Activated CD4-positive, alpha-beta memory T cell treated with anti-CD3 and anti-CD28 coated beads, Interleukin-2, amount 10 ng/mL, durations not matched to agents 7 days and 5 days (primary cell): ENCODE results near the gene TFCP2. TPM values are rescaled to one million over a fixed set of nuclear protein-coding genes. Genes with fewer than 3 reads are reported as not detected.
A peak's percentile ranks its signal among the peaks of the same experiment; 100 is the strongest.

ENCODE experiments used
- CTCF ChIA-PET: fragments of 350-600 bp; sonication (Branson Sonifier 250); formaldehyde crosslinking; loops from one replicate; lab custom pipeline; 2021; ENCODE audit warnings: antibody characterized with exemption, inconsistent platforms; lab: Charles Lee
- POLR2A ChIA-PET: fragments of 350-600 bp; sonication (Branson Sonifier 250); formaldehyde crosslinking; loops from one replicate; lab custom pipeline; 2021; ENCODE audit warnings: antibody characterized with exemption; lab: Charles Lee
- DNase-seq: peaks from one replicate; pipeline ENCODE4 v3.0.0-alpha.2; 2020
- H3K27ac Mint-ChIP-seq: one replicate; pipeline ENCODE4 v1.8.0; 2021; ENCODE audit warnings: mild to moderate bottlenecking, mixed read lengths
- H3K27me3 Mint-ChIP-seq: one replicate; pipeline ENCODE4 v1.8.0; 2021; ENCODE audit warnings: mixed read lengths
- H3K36me3 Mint-ChIP-seq: one replicate; pipeline ENCODE4 v1.8.0; 2021; ENCODE audit warnings: low read depth, mixed read lengths
- H3K4me1 Mint-ChIP-seq: one replicate; pipeline ENCODE4 v1.8.0; 2021; ENCODE audit warnings: mixed read lengths
- H3K4me3 Mint-ChIP-seq: one replicate; pipeline ENCODE4 v1.8.0; 2021; ENCODE audit warnings: mild to moderate bottlenecking, mixed read lengths
- H3K9me3 Mint-ChIP-seq: one replicate; pipeline ENCODE4 v1.8.0; 2021; ENCODE audit warnings: mixed read lengths
- total RNA-seq, 2 experiments: library from RNA; stranded (reverse); gene quantifications; one replicate each; pipeline ENCODE4 v1.2.3, GENCODE V29; 2021

TFCP2 gene
- total RNA-seq, 2 experiments from 2014 or later = 34.3 to 35.9 TPM

DNA sequence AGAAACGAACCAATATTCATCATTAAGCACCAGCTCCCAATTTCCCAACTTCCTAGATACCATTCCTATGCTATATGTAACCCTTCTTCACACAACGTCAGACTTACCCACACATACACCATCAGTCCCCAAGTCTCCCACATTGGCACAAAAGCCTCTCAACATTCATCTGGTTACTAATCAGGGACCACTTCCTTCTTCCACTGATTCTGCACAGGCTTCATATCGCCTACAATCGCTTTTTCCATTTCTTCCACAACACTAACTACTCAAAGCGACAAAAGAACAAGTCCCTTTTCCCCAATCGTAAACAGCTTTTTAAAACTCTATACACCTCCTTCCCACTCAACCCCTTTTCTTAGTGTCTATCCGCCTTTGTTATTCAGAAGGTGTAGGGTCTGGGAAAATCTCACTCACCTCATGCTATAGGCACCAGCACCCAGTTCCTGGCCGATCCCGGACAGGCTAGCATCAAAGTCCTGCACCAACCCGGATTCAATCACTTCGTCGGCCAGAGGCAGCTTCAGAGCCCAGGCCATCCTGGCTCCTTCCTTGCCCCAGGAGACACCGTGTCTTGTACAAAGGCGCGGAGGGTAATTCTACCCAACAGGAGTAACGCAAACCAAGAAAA lies 936 bp downstream of the TFCP2 start:
- no peak overlapping the region for H3K4me3 Mint-ChIP-seq
- DNase-seq = peak; percentile 24
- CTCF ChIA-PET = interaction anchor here (0.6 to 2.1 kb wide), 4 partner anchors 46 to 660 kb away, joined by 3 to 5 read pairs (median 4); partner anchors contain the start of gene POU6F1
- POLR2A ChIA-PET = interaction anchor here (0.7 to 2.1 kb wide), 5 partner anchors 12 to 123 kb away, joined by 3 to 9 read pairs (median 7); partner anchors contain the start of genes DAZAP2, LETMD1 and POU6F1
- peaks cover 9% of the 10 kb centered on the region for H3K36me3 Mint-ChIP-seq
- no peaks in the 10 kb centered on the region for H3K9me3 Mint-ChIP-seq
- no peaks in the 10 kb centered on the region for H3K27me3 Mint-ChIP-seq
- peaks cover 8% of the 10 kb centered on the region for H3K4me1 Mint-ChIP-seq
- no peak overlapping the region for H3K27ac Mint-ChIP-seq

DNA sequence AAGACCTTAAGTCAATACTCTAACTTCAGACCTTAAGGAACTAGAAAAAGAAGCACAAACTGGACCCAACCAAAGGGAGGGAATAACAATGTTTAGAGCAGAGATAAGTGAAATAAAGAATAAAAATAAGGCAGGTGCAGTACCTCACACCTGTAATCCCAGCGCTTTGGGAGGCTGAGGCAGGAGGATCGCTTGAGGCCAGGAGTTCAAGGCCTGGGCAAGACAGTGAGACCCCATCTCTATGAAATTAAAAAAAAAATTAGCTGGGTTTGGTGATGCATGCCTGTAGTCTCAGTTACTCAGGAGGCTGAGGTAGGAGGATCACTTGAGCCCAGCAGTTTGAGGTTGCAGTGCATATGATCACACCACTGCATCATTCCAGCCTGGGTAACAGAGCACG lies 9.1 kb downstream of the TFCP2 start:
- no peak for DNase-seq
- Mint-ChIP-seq H3K27me3 (no peaks in the 10 kb centered on the region), H3K4me3 (no peak overlapping the region), H3K27ac (no peak overlapping the region), H3K36me3 (peaks cover 39% of the 10 kb centered on the region), H3K9me3 (no peaks in the 10 kb centered on the region), H3K4me1 (peaks cover 13% of the 10 kb centered on the region)
- ChIA-PET CTCF (interaction anchor here (0.6 to 0.8 kb wide), 2 partner anchors 44 to 177 kb away, joined by 3 read pairs; no protein-coding TSS in a partner anchor), POLR2A (no interaction called here)

DNA sequence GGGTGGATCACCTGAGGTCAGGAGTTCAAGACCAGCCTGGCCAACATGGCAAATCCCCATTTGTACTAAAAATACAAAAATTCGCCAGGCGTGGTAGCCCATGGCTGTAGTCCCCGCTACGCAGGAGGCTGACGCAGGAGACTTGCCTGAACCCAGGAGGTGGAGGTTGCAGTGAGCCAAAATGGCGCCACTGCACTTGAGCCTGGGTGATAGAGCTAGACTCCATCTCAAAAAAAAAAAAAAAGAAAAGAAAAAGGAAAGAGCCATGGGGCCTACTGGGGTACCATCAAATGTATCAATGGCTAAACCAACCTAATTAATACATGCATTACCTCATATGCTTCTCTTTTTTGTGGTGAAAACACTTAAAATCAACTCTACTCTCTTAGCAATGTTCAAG lies 10.7 kb downstream of the TFCP2 start:
- peaks cover 45% of the 10 kb centered on the region for H3K36me3 Mint-ChIP-seq
- peaks cover 13% of the 10 kb centered on the region for H3K4me1 Mint-ChIP-seq
- CTCF ChIA-PET = no interaction called here
- no peaks in the 10 kb centered on the region for H3K27me3 Mint-ChIP-seq
- no peak for DNase-seq
- H3K9me3 Mint-ChIP-seq = no peaks in the 10 kb centered on the region
- H3K27ac Mint-ChIP-seq = no peak overlapping the region
- H3K4me3 Mint-ChIP-seq = no peak overlapping the region
- POLR2A ChIA-PET = no interaction called here

DNA sequence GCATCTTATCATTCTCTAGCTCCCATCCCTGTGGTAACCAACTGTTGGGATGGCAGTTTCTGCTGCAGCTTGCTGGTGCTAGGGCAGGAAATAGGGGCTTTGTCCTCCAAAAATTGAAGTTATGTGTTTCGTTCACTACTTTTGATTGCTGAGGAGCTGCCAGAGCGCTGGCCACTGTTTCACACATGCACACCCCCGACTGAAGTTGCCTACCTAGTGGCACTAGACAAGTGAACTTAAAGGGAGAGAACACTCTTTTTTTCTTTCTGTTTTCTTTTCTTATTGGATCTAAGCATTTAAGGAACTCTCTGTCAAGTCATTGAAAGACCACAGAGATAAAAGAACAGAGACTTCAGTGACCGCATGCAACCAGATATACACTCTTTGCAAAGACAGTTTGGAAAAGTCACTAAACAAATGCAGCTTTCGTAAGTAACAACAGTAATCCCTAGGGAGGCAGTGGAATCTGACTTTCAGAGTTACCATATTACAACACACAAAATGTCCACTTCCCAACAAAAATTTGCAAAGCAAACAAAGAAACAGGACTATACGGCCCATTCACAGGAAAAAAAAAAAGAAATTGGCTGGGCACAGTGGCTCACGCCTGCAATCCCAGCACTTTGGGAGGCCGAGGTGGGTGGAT lies 12.0 kb downstream of the TFCP2 start:
- Mint-ChIP-seq H3K27me3 (no peaks in the 10 kb centered on the region), H3K9me3 (no peaks in the 10 kb centered on the region), H3K4me1 (peaks cover 11% of the 10 kb centered on the region), H3K36me3 (peaks cover 48% of the 10 kb centered on the region), H3K27ac (no peak overlapping the region), H3K4me3 (no peak overlapping the region)
- ChIA-PET CTCF (no interaction called here), POLR2A (interaction anchor here (0.6 to 1.0 kb wide), 2 partner anchors 79 to 1865 kb away, joined by 3 to 4 read pairs; no protein-coding TSS in a partner anchor)
- no peak for DNase-seq

DNA sequence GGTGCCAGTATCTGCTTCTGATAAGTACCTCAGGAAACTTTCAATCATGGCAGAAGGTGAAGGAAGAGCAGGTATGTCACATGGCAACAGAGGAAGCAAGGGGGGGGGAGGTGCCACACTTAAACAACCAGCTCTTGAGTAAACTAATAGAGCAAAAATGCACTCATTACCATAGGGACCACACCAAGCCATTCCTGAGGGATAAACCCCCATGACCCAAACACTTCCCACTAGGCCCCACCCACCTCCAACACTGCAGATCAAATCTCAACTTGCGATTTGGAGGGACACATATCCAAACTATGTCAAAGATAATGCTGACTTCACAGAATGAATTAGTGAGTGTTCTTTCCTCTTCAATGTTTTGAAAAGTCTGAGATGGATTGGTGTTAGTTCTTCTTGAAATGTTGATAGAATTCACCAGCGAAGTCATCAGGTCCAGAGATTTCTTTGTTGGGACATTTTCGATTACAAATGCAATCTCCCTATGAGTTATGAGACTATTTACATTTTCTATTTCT lies 16.6 kb downstream of the TFCP2 start:
- DNase-seq = no peak
- H3K27ac Mint-ChIP-seq = no peak overlapping the region
- H3K27me3 Mint-ChIP-seq = no peaks in the 10 kb centered on the region
- H3K4me1 Mint-ChIP-seq = peaks cover 4% of the 10 kb centered on the region
- ChIA-PET CTCF (no interaction called here), POLR2A (no interaction called here)
- no peak overlapping the region for H3K4me3 Mint-ChIP-seq
- H3K36me3 Mint-ChIP-seq = peaks cover 31% of the 10 kb centered on the region
- no peaks in the 10 kb centered on the region for H3K9me3 Mint-ChIP-seq

DNA sequence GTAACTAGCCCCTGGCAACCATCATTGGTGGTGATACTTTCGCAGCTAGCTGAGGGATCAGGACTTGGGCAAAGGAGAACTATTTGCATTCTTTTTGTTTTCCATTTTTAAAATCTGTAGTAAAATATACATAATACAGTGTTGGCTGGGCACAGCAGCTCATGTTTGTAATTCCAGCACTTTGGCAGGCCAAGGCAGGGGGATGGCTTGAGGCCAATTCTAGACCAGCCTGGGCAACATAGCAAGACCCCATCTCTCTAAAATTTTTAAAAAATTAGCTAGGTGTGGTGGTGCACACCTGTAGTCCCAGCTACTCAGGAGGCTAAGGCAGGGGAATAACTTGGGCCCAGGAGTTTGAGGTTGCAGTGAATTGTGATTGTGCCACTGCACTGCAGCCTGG lies 20.0 kb downstream of the TFCP2 start:
- Mint-ChIP-seq H3K36me3 (peaks cover 13% of the 10 kb centered on the region), H3K4me1 (peaks cover 2% of the 10 kb centered on the region), H3K9me3 (no peaks in the 10 kb centered on the region), H3K27me3 (no peaks in the 10 kb centered on the region), H3K4me3 (no peak overlapping the region), H3K27ac (no peak overlapping the region)
- CTCF ChIA-PET = no interaction called here
- DNase-seq = no peak
- POLR2A ChIA-PET = no interaction called here

DNA sequence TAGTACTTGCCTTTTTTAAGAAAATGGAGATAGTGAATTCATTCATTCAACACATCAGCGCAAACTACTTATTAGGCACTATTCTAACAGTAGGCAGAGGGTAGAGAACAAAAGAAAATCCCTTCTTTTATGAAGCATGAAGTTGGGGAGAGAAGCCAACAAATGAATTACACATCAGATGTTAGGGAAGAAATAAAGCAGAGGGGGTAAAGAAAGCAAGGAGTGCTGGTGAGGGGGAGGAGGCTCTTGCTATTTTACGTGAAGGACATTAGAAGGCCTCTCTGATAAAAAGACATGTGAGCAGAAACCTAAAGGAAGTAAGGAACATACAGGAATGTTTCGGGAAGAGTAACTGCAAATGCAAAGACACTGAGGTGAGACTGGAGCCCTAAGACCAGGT lies 22.2 kb downstream of the TFCP2 start:
- Mint-ChIP-seq H3K27ac (no peak overlapping the region), H3K4me3 (no peak overlapping the region), H3K27me3 (no peaks in the 10 kb centered on the region), H3K36me3 (peaks cover 7% of the 10 kb centered on the region), H3K4me1 (no peaks in the 10 kb centered on the region), H3K9me3 (no peaks in the 10 kb centered on the region)
- CTCF ChIA-PET = no interaction called here
- no peak for DNase-seq
- POLR2A ChIA-PET = no interaction called here

DNA sequence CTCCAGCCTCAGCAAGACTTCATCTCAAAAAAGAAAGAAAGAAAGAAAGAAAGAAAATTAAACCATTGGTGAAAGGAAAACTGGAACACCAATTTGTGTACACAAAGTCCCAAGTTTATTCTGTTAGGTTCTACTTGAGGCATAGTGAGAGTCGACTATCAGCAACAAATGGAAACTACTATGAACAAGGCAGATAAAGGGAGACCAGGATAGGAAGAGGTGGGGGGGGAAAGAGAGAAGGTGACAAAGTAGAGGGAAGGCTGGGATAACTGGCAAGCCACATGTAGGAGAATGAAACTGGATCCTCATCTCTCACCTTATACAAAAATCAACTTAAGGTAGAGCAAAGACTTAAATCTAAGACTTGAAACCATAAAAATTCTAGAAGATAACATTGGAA lies 25.6 kb downstream of the TFCP2 start:
- Mint-ChIP-seq H3K4me3 (no peak overlapping the region), H3K27me3 (no peaks in the 10 kb centered on the region), H3K4me1 (no peaks in the 10 kb centered on the region), H3K9me3 (no peaks in the 10 kb centered on the region), H3K27ac (no peak overlapping the region), H3K36me3 (peaks cover 20% of the 10 kb centered on the region)
- no peak for DNase-seq
- ChIA-PET POLR2A (no interaction called here), CTCF (no interaction called here)

DNA sequence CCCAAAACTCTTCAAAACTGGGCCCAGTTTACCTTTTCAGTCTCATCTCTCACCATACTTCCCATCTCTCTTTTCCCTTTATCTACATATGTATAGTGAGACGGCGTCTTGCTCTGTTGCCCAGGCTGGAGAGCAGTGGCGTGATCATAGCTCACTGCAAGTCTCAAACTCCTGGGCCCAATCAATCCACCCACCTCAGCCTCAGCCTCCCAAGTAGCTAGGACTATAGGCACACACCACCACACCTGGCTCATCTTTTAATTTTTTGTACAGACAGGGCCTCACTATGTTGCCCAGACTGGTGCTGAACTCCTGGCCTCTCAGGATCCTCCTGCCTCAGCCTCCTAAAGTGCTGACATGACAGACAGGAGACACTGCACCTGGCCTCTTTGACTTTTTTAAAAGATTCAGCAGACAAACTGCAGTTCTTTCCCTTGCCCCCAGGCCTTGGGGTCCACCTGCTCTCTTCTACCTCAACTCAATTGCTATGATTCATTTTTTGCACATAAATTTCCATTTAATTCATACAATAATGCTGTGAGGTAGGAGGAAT lies 33.6 kb downstream of the TFCP2 start:
- Mint-ChIP-seq H3K27ac (no peak overlapping the region), H3K9me3 (no peaks in the 10 kb centered on the region), H3K36me3 (peaks cover 30% of the 10 kb centered on the region), H3K4me3 (no peak overlapping the region), H3K4me1 (no peaks in the 10 kb centered on the region), H3K27me3 (no peaks in the 10 kb centered on the region)
- DNase-seq = no peak
- POLR2A ChIA-PET = no interaction called here
- CTCF ChIA-PET = no interaction called here

DNA sequence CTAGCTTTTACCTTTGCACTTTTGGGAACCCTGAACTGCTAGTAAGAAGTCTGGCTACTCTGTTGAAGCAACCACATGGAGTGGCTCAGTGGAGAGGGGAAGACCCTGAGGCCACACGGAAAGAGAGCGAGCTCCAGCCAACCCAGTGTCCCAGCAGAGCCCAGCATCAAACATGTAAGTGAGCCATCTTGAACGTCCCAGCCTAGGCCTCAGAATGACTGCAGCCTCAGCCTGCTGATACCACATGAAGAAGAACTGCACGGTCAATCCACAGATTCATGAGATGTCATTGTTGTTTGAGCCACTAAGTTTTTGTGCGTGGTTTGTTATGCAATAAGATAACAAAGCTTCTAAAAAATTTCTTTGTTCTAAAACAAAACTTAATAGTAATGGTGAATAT lies 40.2 kb downstream of the TFCP2 start:
- no peaks in the 10 kb centered on the region for H3K27me3 Mint-ChIP-seq
- no peak for DNase-seq
- no peaks in the 10 kb centered on the region for H3K36me3 Mint-ChIP-seq
- POLR2A ChIA-PET = no interaction called here
- no peak overlapping the region for H3K27ac Mint-ChIP-seq
- H3K4me3 Mint-ChIP-seq = no peak overlapping the region
- no peaks in the 10 kb centered on the region for H3K9me3 Mint-ChIP-seq
- CTCF ChIA-PET = no interaction called here
- H3K4me1 Mint-ChIP-seq = peaks cover 2% of the 10 kb centered on the region

DNA sequence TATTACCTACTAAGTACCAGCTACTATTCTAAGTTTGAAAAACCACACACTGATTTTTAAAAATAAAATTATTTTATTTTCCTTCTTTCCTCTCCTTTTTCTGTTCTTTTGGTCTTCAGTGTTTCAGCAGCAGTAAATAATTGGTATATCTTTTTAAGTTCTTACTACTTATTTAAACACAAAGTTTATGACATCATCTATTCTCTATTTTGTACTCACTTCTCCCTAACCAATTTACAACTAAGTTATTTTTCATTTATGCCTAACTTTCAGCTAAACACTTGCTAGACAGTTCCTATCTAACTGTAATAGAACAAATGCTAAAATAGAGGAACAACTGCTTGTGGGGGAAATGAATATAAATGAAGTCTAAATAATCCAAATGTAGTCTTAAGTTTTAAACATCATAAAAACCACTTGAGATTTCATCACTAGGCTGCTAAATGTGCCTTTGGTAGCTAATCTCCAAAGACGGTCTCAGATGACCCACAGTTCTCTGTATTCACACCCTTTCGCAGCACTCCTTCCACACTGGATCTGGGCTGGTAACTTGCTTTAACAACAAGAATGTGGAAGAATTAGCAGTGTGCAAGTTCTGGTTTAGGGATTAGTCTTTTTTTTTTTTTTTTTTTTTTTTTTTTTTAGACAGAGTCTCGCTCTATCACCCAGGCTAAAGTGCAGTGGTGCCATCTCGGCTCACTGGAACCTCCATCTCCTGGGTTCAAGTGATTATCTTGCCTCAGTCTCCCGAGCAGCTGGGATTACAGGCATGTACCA lies 41.0 kb downstream of the TFCP2 start:
- Mint-ChIP-seq H3K9me3 (no peaks in the 10 kb centered on the region), H3K27ac (no peak overlapping the region), H3K36me3 (no peaks in the 10 kb centered on the region), H3K27me3 (no peaks in the 10 kb centered on the region), H3K4me1 (peaks cover 5% of the 10 kb centered on the region), H3K4me3 (no peak overlapping the region)
- POLR2A ChIA-PET = no interaction called here
- DNase-seq = no peak
- CTCF ChIA-PET = no interaction called here

DNA sequence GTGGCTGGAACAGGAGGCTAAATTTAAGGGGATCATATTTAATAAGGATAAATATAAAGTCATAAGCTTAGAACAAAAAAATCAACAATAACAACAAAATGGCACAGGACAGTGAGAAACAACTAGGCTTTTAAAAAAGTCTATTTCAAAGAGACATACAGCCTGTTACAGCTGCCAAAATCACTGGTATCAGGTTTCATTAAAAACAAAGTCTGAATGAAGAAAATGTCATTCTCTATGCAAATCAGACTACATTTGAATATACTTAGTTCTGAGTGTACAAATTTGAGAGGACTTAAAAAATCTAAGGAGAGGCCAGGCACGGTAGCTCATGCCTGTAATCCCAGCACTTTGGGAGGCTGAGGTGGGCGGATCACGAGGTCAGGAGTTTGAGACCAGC lies 44.0 kb downstream of the TFCP2 start:
- Mint-ChIP-seq H3K4me1 (peaks cover 5% of the 10 kb centered on the region), H3K36me3 (peaks cover 14% of the 10 kb centered on the region), H3K27ac (no peak overlapping the region), H3K9me3 (no peaks in the 10 kb centered on the region), H3K27me3 (no peaks in the 10 kb centered on the region), H3K4me3 (no peak overlapping the region)
- POLR2A ChIA-PET = no interaction called here
- DNase-seq = no peak
- CTCF ChIA-PET = interaction anchor here (0.6 kb wide), 1 partner anchor 222 kb away, joined by 3 read pairs; no protein-coding TSS in a partner anchor
